Endothelial cell of umbilical vein (primary cell): Measurements from ENCODE around the gene CNDP1. TPM values are rescaled to one million over a fixed set of nuclear protein-coding genes. Genes with fewer than 3 reads are reported as not detected.

Source experiments
- BruUV-seq: library from RNA; stranded (reverse); fragments of 400-500 nt; replicated peaks from 2 replicates; lab custom pipeline; 2021; lab: Mats Ljungman, UMichigan
- CTCF ChIA-PET: fragments of 300-600, 350-600 bp; sonication (Branson Sonifier 250); formaldehyde crosslinking; loops from one replicate; lab custom pipeline; 2021; ENCODE audit warnings: antibody characterized with exemption, inconsistent platforms; lab: Charles Lee
- POLR2A ChIA-PET: fragments of 300-600, 350-600 bp; sonication (Branson Sonifier 250); formaldehyde crosslinking; loops from one replicate; lab custom pipeline; 2021; ENCODE audit warnings: antibody characterized with exemption, inconsistent platforms; lab: Charles Lee
- DNase-seq: peaks from one replicate; pipeline ENCODE4 v3.0.0-alpha.2; 2011; ENCODE audit warnings: low read depth, low spot score
- FAIRE-seq: peaks from 2 replicates; lab custom pipeline; 2011; peaks lifted over from hg19 to GRCh38; lab: Jason Lieb, UNC
- H2AFZ ChIP-seq: 2 replicates; pipeline ENCODE4 v1.6.0; 2012; ENCODE audit warnings: low read depth, low read length, control low read depth, inconsistent platforms
- H3K27ac ChIP-seq: 2 replicates; pipeline ENCODE4 v1.5.1; 2011; ENCODE audit warnings: low read depth, mild to moderate bottlenecking, control low read depth, low read length, moderate library complexity; ENCODE audit not compliant: insufficient read depth
- H3K27me3 ChIP-seq, 2 experiments: 2 replicates each; pipeline versions ENCODE4 v1.6.0 to v1.6.1; 2011; ENCODE audit warnings: low read length in 2 of 2, mixed read lengths in 1 of 2; ENCODE audit not compliant: control insufficient read depth in 2 of 2, insufficient read depth in 2 of 2
- H3K36me3 ChIP-seq, 2 experiments: 2 replicates in 1 of 2; 3 replicates in 1 of 2; pipeline ENCODE4 v1.5.1; 2011; ENCODE audit warnings: low read length in 2 of 2, mild to moderate bottlenecking in 1 of 2, moderate library complexity in 1 of 2; ENCODE audit not compliant: control insufficient read depth in 2 of 2, insufficient read depth in 2 of 2; ENCODE audit errors: extremely low read depth in 1 of 2
- H3K4me1 ChIP-seq: 3 replicates; pipeline ENCODE4 v1.5.1; 2011; ENCODE audit warnings: mild to moderate bottlenecking, low read length; ENCODE audit not compliant: control insufficient read depth, insufficient read depth; ENCODE audit errors: extremely low read depth
- H3K4me2 ChIP-seq: 2 replicates; pipeline ENCODE4 v1.6.1; 2011; ENCODE audit warnings: low read length, control low read depth, mixed read lengths; ENCODE audit not compliant: insufficient read depth
- H3K4me3 ChIP-seq, 3 experiments: fragments of 200-600 bp in 1 of 3; sonication (generic), shearing (Covaris generic) in 1 of 3; replicated peaks in 1 of 3; 2 replicates each; pipeline ENCODE4 v1.5.1; 2011 to 2016; ENCODE audit warnings: control low read depth in 3 of 3, low read length in 3 of 3, mild to moderate bottlenecking in 2 of 3, inconsistent platforms in 1 of 3, low read depth in 1 of 3, moderate library complexity in 1 of 3; ENCODE audit not compliant: insufficient read depth in 1 of 3
- H3K79me2 ChIP-seq: 2 replicates; pipeline ENCODE4 v1.6.0; 2012; ENCODE audit warnings: low read length, inconsistent platforms; ENCODE audit not compliant: control insufficient read depth, insufficient read depth
- H3K9ac ChIP-seq: replicated peaks from 2 replicates; pipeline ENCODE3; 2011; ENCODE audit warnings: low read length, control low read depth; ENCODE audit not compliant: insufficient read depth; ENCODE audit errors: extremely low read depth
- H3K9me1 ChIP-seq: replicated peaks from 3 replicates; pipeline ENCODE4 v1.6.0; 2011; ENCODE audit warnings: mild to moderate bottlenecking, low read length; ENCODE audit not compliant: control insufficient read depth, insufficient read depth; ENCODE audit errors: extremely low read depth
- H3K9me3 ChIP-seq: replicated peaks from 2 replicates; pipeline ENCODE4 v1.5.1; 2012; ENCODE audit warnings: low read length, inconsistent platforms; ENCODE audit not compliant: control insufficient read depth, insufficient read depth
- H4K20me1 ChIP-seq: replicated peaks from 2 replicates; pipeline ENCODE3; 2011; ENCODE audit warnings: mild to moderate bottlenecking, low read length; ENCODE audit not compliant: control insufficient read depth, insufficient read depth; ENCODE audit errors: extremely low read depth
- CTCF ChIP-seq, 2 donors: IDR thresholded peaks; 1 replicate in 1 of 2; 2 replicates in 1 of 2; pipeline ENCODE4 v1.5.1; 2011; ENCODE audit warnings: low read length in 2 of 2, mild to moderate bottlenecking in 2 of 2, moderate library complexity in 2 of 2, control low read depth in 1 of 2, inconsistent platforms in 1 of 2, low read depth in 1 of 2; ENCODE audit not compliant: insufficient read depth in 1 of 2; ENCODE audit errors: extremely low read depth in 1 of 2
- EZH2 ChIP-seq: IDR thresholded peaks from 2 replicates; pipeline ENCODE4 v1.6.1; 2012; ENCODE audit warnings: borderline replicate concordance, low read depth, mild to moderate bottlenecking, moderate library complexity, low read length, inconsistent platforms; ENCODE audit not compliant: severe bottlenecking
- FOS ChIP-seq: IDR thresholded peaks from 2 replicates; pipeline ENCODE4 v1.6.1; 2011; ENCODE audit warnings: mild to moderate bottlenecking, low read length, moderate library complexity, borderline replicate concordance; ENCODE audit not compliant: insufficient read depth
- GATA2 ChIP-seq: IDR thresholded peaks from 2 replicates; pipeline ENCODE4 v1.7.0; 2011; ENCODE audit warnings: low read depth, mild to moderate bottlenecking, moderate library complexity, mixed read lengths, low read length; ENCODE audit not compliant: insufficient read length, insufficient read depth
- JUN ChIP-seq: IDR thresholded peaks from 2 replicates; pipeline ENCODE4 v1.6.1; 2011; ENCODE audit warnings: borderline replicate concordance, low read depth; ENCODE audit not compliant: insufficient read length, insufficient read depth
- MAX ChIP-seq: IDR thresholded peaks from 2 replicates; pipeline ENCODE4 v1.6.1; 2011; ENCODE audit not compliant: insufficient read depth, insufficient read length
- MYC ChIP-seq: IDR thresholded peaks from one replicate; pipeline ENCODE4 v1.6.1; 2011; ENCODE audit warnings: mild to moderate bottlenecking, low read depth, low read length
- POLR2A ChIP-seq: IDR thresholded peaks from 2 replicates; pipeline ENCODE4 v1.6.1; 2012; ENCODE audit warnings: low read depth, mild to moderate bottlenecking, control low read depth, low read length
- POLR2AphosphoS5 ChIP-seq: IDR thresholded peaks from 2 replicates; pipeline ENCODE4 v1.6.1; 2012; ENCODE audit warnings: low read depth, mild to moderate bottlenecking, control low read depth, low read length, moderate library complexity; ENCODE audit not compliant: insufficient read depth
- dilution Hi-C: fragments of 300-500 bp; cut with MboI; formaldehyde crosslinking; loops from one replicate; pipeline ENCODE4 v1.15.0; 2019; ENCODE audit warnings: low sequenced_read_pairs; ENCODE audit not compliant: extremely low pct_ligation_motif_present
- intact Hi-C: fragments of 100-400 bp; cut with micrococcal nuclease; formaldehyde crosslinking; loops from one replicate; pipeline ENCODE4 v1.10.0; 2022
- polyA plus RNA-seq, 4 experiments: library from polyadenylated mRNA; depleted of rRNA in 3 of 4; stranded (reverse) in 3 of 4; unstranded in 1 of 4; fragments of >200 nt; gene quantifications; 2 replicates each; pipeline versions ENCODE4 v1.2.1 to v1.2.3, GENCODE V29; 2011 to 2012; ENCODE audit warnings: missing spikeins in 1 of 4
- total RNA-seq: library from RNA; stranded (reverse); gene quantifications from 2 replicates; pipeline ENCODE4 v1.2.3, GENCODE V29; 2021

Gene CNDP1
- total and polyA plus RNA-seq, 2 donors (not counting 3 experiments of a cell fraction or from before 2014, with no cell fraction given): not detected

- Histone ChIP-seq H3K27ac (no peak overlapping the region), H3K4me2 (no peak overlapping the region), H3K79me2 (peaks cover 29% of the 10 kb centered on the region), H3K9ac (no peak overlapping the region), H3K4me3 (no peak overlapping the region), H3K9me1 (no peaks in the 10 kb centered on the region), H3K4me1 (no peaks in the 10 kb centered on the region), H4K20me1 (no peaks in the 10 kb centered on the region), H3K27me3 (no peaks in the 10 kb centered on the region), H3K9me3 (no peaks in the 10 kb centered on the region), H2AFZ (no peak overlapping the region), H3K36me3 (no peaks in the 10 kb centered on the region)
- dilution Hi-C loops: no loop called here
- DNase-seq (no peak), FAIRE-seq (no peak)
- BruUV-seq: no TSS peak
- intact Hi-C loops: no loop called here
- POLR2A ChIA-PET: no interaction called here
- CTCF ChIA-PET: interaction anchor here (1.0 kb wide), 1 partner anchor 11 kb away, joined by 3 read pairs; no protein-coding TSS in a partner anchor
- TF ChIP-seq EZH2: no peak
- no peak for TF ChIP-seq CTCF (IDR thresholded peaks at IDR 0.05; ENCODE audit: extremely low read depth in 1 of 2, insufficient read depth in 1 of 2, low read depth in 1 of 2, low read length in 2 of 2)
- TF ChIP-seq POLR2A: no peak
- TF ChIP-seq MAX: no peak
- TF ChIP-seq GATA2: no peak
Measured at GRCh38 chr18:74610051-74610615, 75.8 kb downstream of the CNDP1 start.

GRCh38 chr18:74610860-74611259, 76.6 kb downstream of the CNDP1 start:
- CTCF ChIA-PET: no interaction called here
- no peak for FAIRE-seq
- Histone ChIP-seq H3K27ac (no peak overlapping the region), H3K4me1 (no peaks in the 10 kb centered on the region), H3K9me1 (no peaks in the 10 kb centered on the region), H3K4me2 (no peak overlapping the region), H3K36me3 (no peaks in the 10 kb centered on the region), H3K9me3 (no peaks in the 10 kb centered on the region), H3K9ac (no peak overlapping the region), H3K27me3 (no peaks in the 10 kb centered on the region), H2AFZ (no peak overlapping the region), H3K4me3 (no peak overlapping the region), H3K79me2 (peaks cover 26% of the 10 kb centered on the region), H4K20me1 (no peaks in the 10 kb centered on the region)
- POLR2A ChIA-PET: no interaction called here
- TF ChIP-seq POLR2AphosphoS5: no peak
- TF ChIP-seq MYC: no peak
- no peak for TF ChIP-seq MAX
- TF ChIP-seq JUN: no peak
- TF ChIP-seq EZH2: no peak
- no peak for TF ChIP-seq GATA2
- TF ChIP-seq POLR2A: no peak
- no peak for TF ChIP-seq CTCF (IDR thresholded peaks at IDR 0.05; ENCODE audit: extremely low read depth in 1 of 2, insufficient read depth in 1 of 2, low read depth in 1 of 2, low read length in 2 of 2)
- TF ChIP-seq FOS: no peak
- DNase-seq: no peak
- intact Hi-C loops: no loop called here
- dilution Hi-C loops: no loop called here
- BruUV-seq: no TSS peak
